OCI-LY3 (cell line): ENCODE results near the gene CXCL3.

Experiments used
- CTCF ChIP-seq: fragments of 200-600, 300-600 bp; sonication (generic); IDR thresholded peaks from 2 replicates; pipeline ENCODE4 v1.5.1; 2014; ENCODE audit warnings: antibody characterized with exemption, low read length, low read depth
- EZH2phosphoT487 ChIP-seq: fragments of 200-600 bp; shearing (Covaris generic); IDR thresholded peaks from 2 replicates; pipeline ENCODE4 v1.6.1; 2018; ENCODE audit warnings: antibody characterized with exemption, mixed run types, low read depth

DNA sequence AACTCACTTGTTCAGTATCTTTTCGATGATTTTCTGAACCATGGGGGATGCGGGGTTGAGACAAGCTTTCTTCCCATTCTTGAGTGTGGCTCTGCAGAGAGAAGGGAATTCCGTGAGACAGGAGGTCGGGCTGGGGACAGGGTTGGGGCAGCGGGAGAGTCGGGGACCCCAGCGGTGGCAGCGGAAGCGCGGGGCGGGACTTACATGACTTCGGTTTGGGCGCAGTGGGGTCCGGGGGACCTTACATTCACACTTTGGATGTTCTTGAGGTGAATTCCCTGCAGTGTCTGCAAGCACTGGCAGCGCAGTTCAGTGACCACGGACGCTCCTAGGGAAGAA lies 434 bp downstream of the CXCL3 start:
- TF ChIP-seq CTCF (no peak), EZH2phosphoT487 (no peak)
